Cardiac muscle cell (in vitro differentiated cells and primary cell): ENCODE results near the gene MACROD1. TPM values are rescaled to one million over a fixed set of nuclear protein-coding genes. Genes with fewer than 3 reads are reported as not detected.

Experiments used
- DNase-seq, 2 donors: peaks; one replicate each; pipeline versions ENCODE4 v3.0.0 to v3.0.0-alpha.2; 2010 to 2017; ENCODE audit warnings: low read depth in 1 of 2, low spot score in 1 of 2
- H3K27ac ChIP-seq: fragments of 200-600 bp; sonication (generic); 2 replicates; pipeline ENCODE4 v1.5.1; 2016
- H3K27me3 ChIP-seq: fragments of 200-600 bp; sonication (generic); 2 replicates; pipeline ENCODE4 v1.6.0; 2016; ENCODE audit warnings: control low read depth
- H3K36me3 ChIP-seq: fragments of 200-600 bp; sonication (generic); 2 replicates; pipeline ENCODE4 v1.5.1; 2016; ENCODE audit warnings: control low read depth
- H3K4me1 ChIP-seq: fragments of 200-600 bp; sonication (generic); 2 replicates; pipeline ENCODE4 v1.8.1; 2017; ENCODE audit warnings: low read depth, mild to moderate bottlenecking, mixed run types
- H3K4me3 ChIP-seq: fragments of 200-600 bp; sonication (generic); 2 replicates; pipeline ENCODE4 v1.5.1; 2016; ENCODE audit warnings: mild to moderate bottlenecking
- H3K9me3 ChIP-seq: fragments of 200-600 bp; sonication (generic); 2 replicates; pipeline ENCODE4 v1.5.1; 2017; ENCODE audit warnings: low read depth, mild to moderate bottlenecking, control low read depth
- CTCF ChIP-seq: IDR thresholded peaks from 2 replicates; pipeline ENCODE4 v1.5.1; 2012; ENCODE audit warnings: low read depth, mild to moderate bottlenecking, low read length
- polyA plus RNA-seq: library from polyadenylated mRNA; unstranded; fragments of >200 nt; fragmentation: Nextera tagmentation; extraction: Ambion mirVana; gene quantifications from 2 replicates; pipeline ENCODE4 v1.2.1, GENCODE V29; 2016
- total RNA-seq: library from RNA; depleted of rRNA; stranded (reverse); fragments of >200 nt; gene quantifications from 2 replicates; pipeline ENCODE4 v1.2.3, GENCODE V29; 2016

The MACROD1 gene
- total and polyA plus RNA-seq, 2 experiments from 2014 or later, result 134 to 156 TPM

DNA sequence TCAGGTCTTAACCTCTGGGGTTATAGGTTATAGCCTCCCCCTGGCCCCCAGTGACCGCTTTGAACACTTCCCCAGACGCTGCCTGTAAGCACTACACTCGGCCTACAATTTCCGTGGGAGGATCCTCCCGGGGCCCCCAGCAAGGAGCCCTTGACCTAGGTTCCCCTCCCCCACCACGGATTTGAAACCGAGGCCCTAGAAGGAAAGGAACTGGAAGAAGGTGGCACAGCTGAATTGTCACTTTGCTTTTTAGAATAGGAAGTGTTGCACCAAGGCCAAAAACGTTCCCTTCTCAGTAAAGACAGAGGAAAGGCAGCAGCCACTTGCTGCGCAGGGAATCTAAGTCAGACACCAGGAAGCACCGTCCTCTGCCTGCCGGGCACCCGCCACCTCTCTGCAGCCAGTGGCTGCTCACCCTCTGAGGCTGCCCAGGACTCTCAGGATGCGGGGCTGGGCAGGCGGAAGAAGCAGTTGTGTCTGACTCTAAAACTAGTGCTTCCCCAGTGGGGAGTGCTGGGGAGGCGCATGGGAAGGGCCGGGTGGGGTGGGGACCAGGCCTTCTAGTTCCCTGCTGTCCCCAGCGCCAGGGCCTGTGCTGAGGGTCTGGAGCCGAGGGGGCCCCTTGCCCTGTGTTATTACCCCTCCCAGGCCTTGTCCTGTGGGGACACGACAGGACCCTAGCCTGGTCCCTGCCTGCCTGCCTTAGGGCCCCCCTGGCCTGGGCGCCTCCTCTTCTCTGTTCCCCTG is 138.1 kb downstream of the MACROD1 start:
- peaks cover 11% of the 10 kb centered on the region for H3K4me1 ChIP-seq
- no peak overlapping the region for H3K27ac ChIP-seq

DNA sequence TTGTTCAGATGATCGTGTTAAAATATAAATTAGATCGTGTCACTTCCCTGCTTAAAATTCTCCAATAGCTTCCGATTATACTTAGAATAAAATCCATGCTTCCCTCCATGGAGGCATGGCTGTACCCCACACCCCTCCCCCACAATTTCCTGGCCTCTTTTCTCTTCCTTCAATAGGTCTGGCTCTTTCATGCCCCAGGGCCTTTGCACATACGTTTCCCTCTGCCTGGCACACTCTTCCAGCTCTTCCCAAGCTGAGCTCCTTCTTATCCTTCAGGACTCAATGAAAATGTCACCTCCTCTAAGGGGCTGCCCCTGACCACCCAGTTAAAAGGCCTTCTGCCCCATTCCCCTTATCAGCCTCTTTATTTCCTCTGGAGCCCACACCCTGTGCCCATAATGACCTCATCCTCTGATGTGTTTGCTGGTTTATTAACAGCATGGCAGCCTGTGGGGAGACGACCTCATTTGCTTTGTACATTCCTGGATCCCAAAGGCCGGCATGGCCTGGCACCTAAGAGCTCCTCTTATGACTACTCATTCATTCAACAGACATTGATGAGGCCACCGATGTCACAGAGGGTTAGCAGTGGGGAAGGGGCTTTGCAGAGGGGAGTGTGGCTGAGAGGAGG is 139.2 kb downstream of the MACROD1 start:
- H3K4me1 ChIP-seq, result peaks cover 11% of the 10 kb centered on the region

More for the DNA sequence above, 138.1 kb downstream of the MACROD1 start:
- H3K9me3 ChIP-seq, result no peaks in the 10 kb centered on the region
- peaks cover 4% of the 10 kb centered on the region for H3K27me3 ChIP-seq
- DNase-seq, result no peak
- H3K4me3 ChIP-seq, result no peak overlapping the region
- H3K36me3 ChIP-seq, result no peaks in the 10 kb centered on the region
- no peak for TF ChIP-seq CTCF

DNA sequence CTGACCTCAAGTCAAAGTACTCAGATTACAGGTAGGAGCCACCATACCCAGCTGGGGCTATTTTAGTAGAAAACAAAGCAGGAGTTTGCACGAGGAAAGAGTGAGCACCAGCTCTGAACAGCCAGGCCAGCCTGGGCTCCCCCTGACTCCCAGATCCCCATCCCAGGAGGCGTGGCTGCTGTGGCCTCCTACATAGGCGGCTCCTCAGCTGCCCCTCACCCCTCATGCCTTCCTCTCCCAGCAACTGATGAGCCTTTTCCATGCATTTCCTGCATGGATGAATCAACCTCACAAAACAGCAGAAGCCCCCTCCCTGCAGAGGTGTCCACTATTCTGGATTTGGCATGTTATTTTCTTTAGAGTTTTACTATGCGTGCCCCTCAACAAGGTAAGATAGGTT is 140.7 kb downstream of the MACROD1 start:
- no peak for TF ChIP-seq CTCF
- Histone ChIP-seq H3K27me3 (peaks cover 4% of the 10 kb centered on the region), H3K4me1 (peaks cover 15% of the 10 kb centered on the region), H3K4me3 (no peak overlapping the region), H3K9me3 (no peaks in the 10 kb centered on the region), H3K27ac (no peak overlapping the region), H3K36me3 (no peaks in the 10 kb centered on the region)
- DNase-seq, result peak in 1 of 2 donors; percentile 43

More for the DNA sequence above, 139.2 kb downstream of the MACROD1 start:
- Histone ChIP-seq H3K27me3 (peaks cover 4% of the 10 kb centered on the region), H3K27ac (no peak overlapping the region), H3K9me3 (no peaks in the 10 kb centered on the region), H3K4me3 (no peak overlapping the region), H3K36me3 (no peaks in the 10 kb centered on the region)
- DNase-seq, result no peak
- TF ChIP-seq CTCF, result no peak

DNA sequence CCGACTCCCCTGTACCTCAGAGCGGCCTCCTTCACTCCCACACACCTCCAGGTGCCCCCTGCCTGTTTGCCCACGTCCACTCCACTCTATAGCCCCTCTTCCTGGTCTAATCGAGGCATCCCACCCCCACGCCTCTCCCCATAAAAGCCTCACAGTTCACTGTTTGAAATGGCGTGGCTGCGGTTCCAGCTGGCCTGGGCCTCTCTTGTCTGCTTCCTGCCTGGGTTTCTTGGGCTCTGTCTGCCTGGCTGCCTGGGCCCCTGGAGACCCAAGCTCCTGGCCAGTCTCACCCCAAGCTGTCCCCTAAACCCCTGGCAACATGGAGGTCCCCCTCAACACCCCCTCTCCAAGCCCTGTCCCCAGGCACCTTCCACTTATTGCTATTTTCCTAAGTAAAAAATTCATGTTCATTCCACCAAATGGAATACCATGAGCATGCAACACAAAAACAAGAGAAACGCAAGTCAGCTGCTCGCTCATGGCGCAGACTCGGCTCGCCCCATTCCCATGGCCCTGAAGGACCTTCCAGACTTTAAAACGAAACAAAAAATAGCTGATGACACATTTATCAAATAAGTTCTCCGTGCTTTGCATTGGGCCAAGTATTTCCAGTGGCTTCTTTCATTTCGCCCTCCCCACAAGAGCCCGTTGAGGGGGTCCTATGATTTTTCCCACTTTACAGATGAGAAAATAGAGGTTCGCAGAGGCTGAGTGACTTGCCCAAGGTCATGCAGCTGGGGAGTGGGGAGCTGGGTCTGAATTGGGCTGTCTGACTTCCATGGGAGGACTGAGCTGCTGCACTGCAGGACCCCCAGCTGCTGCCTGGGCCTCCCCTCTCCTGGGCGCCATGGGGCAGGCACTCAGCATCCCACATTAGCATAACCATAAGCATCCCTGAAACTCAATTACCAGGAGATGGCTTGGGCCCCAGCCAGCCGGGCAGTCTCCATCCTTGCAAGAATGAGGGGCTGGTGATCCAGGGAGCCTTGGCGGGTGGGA is 141.9 kb downstream of the MACROD1 start:
- H3K9me3 ChIP-seq, result no peaks in the 10 kb centered on the region
- H3K4me3 ChIP-seq, result no peak overlapping the region
- no peak for DNase-seq
- H3K27ac ChIP-seq, result no peak overlapping the region
- H3K27me3 ChIP-seq, result no peaks in the 10 kb centered on the region
- TF ChIP-seq CTCF, result no peak
- H3K4me1 ChIP-seq, result peaks cover 15% of the 10 kb centered on the region
- H3K36me3 ChIP-seq, result no peaks in the 10 kb centered on the region

GRCh38 chr11:64022125-64022784 is 143.7 kb downstream of the MACROD1 start:
- Histone ChIP-seq H3K4me3 (no peak overlapping the region), H3K27me3 (no peaks in the 10 kb centered on the region), H3K36me3 (no peaks in the 10 kb centered on the region), H3K9me3 (no peaks in the 10 kb centered on the region), H3K27ac (no peak overlapping the region), H3K4me1 (peaks cover 8% of the 10 kb centered on the region)
- no peak for TF ChIP-seq CTCF
- DNase-seq, result no peak
